Uterus (tissue), 2 donors: ENCODE data around the gene FAM25C.
"Not testable (repeated sequence)": the region's sequence is repeated elsewhere in the genome, so short reads cannot be mapped to it uniquely, and the experiment has no call there.

Experiments
- POLR2A ChIP-seq, 2 donors: fragments of 450-650 bp; IDR thresholded peaks; one replicate each; pipeline ENCODE4 v1.6.1; 2016; ENCODE audit warnings: antibody characterized with exemption in 2 of 2, mild to moderate bottlenecking in 1 of 2, moderate library complexity in 1 of 2
- TF ChIP-seq, protein P1 (sequence below), 4 experiments: fragments of 200-600 bp in 2 of 4; fragments of 450-650 bp in 2 of 4; sonication (generic) in 2 of 4; IDR thresholded peaks; one replicate each; pipeline ENCODE4 v1.5.1; 2016 to 2019; ENCODE audit warnings: antibody characterized with exemption in 4 of 4, mild to moderate bottlenecking in 2 of 4, moderate library complexity in 1 of 4

DNA sequence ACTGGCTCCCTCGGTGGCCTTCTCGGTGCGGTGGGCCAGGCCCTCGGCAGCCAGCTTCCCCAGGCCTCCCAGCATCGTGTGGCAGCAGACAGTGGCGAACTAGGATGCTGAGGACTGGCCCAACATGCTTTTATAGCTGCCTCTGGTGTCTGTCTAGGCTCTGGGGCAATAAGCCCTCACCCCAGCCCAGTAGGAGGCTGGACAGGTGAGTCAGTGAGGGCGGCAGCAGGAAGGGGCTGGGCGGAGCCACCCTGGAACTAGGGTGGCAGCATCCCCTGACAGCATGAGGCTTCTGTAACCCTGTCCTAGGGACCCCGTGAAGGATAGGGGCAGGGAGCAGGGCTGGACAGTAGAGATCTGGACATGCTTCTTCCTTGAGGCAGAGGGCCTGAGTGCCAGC, at the start of gene FAM25C:
- TF ChIP-seq, protein P1, sequence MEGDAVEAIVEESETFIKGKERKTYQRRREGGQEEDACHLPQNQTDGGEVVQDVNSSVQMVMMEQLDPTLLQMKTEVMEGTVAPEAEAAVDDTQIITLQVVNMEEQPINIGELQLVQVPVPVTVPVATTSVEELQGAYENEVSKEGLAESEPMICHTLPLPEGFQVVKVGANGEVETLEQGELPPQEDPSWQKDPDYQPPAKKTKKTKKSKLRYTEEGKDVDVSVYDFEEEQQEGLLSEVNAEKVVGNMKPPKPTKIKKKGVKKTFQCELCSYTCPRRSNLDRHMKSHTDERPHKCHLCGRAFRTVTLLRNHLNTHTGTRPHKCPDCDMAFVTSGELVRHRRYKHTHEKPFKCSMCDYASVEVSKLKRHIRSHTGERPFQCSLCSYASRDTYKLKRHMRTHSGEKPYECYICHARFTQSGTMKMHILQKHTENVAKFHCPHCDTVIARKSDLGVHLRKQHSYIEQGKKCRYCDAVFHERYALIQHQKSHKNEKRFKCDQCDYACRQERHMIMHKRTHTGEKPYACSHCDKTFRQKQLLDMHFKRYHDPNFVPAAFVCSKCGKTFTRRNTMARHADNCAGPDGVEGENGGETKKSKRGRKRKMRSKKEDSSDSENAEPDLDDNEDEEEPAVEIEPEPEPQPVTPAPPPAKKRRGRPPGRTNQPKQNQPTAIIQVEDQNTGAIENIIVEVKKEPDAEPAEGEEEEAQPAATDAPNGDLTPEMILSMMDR (IDR thresholded peaks at IDR 0.05), result not testable (repeated sequence)
- TF ChIP-seq POLR2A (IDR thresholded peaks at IDR 0.05), result not testable (repeated sequence)
